ENCODE measurements around the gene MGAM2.
A peak's percentile ranks its signal among the peaks of the same experiment; 100 is the strongest.
"Not testable (repeated sequence)": the region's sequence is repeated elsewhere in the genome, so short reads cannot be mapped to it uniquely, and the experiment has no call there.

MGAM2 gene

DNA sequence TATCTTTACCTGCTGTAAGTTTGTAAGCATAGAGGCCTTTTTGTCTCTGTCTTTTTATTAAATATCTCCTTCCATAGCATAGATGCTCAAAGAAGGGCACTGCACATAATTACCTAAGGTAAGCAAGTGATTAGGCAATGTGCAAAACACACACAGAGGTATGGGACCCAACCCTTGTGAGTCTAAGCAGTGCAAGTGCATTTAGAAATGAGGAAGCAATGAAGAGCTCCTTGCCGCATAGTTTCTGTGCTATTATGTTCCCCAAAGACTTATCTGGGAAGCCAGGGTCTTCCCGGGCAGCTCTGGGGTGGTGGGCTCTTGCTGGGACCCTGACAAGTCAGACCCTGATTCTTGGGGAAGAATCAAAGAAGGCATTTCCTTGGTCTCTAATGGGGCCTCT lies 13.5 kb upstream of the MGAM2 start:
- intact Hi-C loops (cut with DNase I; ENCODE audit: low total_unique reads): no loop called here

DNA sequence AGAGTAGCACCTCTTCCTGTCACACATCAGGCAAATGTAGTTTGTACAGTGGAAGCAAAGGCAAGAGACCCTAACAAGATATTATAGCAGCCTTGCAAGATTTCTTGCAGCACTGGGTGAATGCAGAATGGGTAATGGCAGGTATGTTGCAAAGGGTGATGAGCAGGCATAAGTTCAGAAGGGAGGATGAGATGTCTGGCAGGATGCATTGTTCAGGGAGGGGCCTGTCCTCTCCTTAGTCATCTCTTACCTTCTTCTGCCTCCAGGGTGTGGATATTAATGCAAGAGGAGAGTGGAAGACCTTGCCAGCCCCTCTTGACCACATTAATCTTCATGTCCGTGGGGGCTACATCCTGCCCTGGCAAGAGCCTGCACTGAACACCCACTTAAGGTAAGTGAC lies 12.2 kb upstream of the MGAM2 start:
- H3K27me3 ChIP-seq; H3K4me1 ChIP-seq; H3K4me3 ChIP-seq; H3K9me3 ChIP-seq; H3K27ac ChIP-seq; intact Hi-C loops (cut with DNase I; ENCODE audit: low total_unique reads); H3K36me3 ChIP-seq; DNase-seq: not testable (repeated sequence)

More for the DNA sequence above, 13.5 kb upstream of the MGAM2 start:
- no peak for DNase-seq
- no peaks in the 10 kb centered on the region for H3K27me3 ChIP-seq
- H3K4me3 ChIP-seq: no peak overlapping the region
- H3K27ac ChIP-seq: no peak overlapping the region
- TF ChIP-seq, protein P1, sequence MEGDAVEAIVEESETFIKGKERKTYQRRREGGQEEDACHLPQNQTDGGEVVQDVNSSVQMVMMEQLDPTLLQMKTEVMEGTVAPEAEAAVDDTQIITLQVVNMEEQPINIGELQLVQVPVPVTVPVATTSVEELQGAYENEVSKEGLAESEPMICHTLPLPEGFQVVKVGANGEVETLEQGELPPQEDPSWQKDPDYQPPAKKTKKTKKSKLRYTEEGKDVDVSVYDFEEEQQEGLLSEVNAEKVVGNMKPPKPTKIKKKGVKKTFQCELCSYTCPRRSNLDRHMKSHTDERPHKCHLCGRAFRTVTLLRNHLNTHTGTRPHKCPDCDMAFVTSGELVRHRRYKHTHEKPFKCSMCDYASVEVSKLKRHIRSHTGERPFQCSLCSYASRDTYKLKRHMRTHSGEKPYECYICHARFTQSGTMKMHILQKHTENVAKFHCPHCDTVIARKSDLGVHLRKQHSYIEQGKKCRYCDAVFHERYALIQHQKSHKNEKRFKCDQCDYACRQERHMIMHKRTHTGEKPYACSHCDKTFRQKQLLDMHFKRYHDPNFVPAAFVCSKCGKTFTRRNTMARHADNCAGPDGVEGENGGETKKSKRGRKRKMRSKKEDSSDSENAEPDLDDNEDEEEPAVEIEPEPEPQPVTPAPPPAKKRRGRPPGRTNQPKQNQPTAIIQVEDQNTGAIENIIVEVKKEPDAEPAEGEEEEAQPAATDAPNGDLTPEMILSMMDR (IDR thresholded peaks at IDR 0.05): no peak
- H3K4me1 ChIP-seq: no peaks in the 10 kb centered on the region
- no peaks in the 10 kb centered on the region for H3K36me3 ChIP-seq
- H3K9me3 ChIP-seq: no peaks in the 10 kb centered on the region

DNA sequence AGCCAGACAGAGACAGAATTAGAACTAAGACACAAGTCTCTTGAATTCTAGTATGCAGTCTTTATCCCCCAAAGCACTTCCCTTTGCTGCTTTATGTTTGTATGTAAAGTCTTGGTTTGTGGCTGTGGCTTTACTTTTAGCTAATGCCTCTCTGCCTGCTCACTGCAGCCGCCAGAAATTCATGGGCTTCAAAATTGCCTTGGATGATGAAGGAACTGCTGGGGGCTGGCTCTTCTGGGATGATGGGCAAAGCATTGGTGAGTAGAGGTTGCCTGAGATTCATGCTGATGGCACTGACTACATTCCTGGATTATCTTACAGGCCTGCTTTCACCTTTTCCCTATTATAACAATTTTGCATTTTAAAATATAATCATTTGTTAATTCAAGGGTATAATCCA lies 10.9 kb upstream of the MGAM2 start:
- no peaks in the 10 kb centered on the region for H3K4me1 ChIP-seq
- intact Hi-C loops (cut with DNase I; ENCODE audit: low total_unique reads): no loop called here
- no peak overlapping the region for H3K4me3 ChIP-seq
- no peak for DNase-seq
- H3K27ac ChIP-seq: no peak overlapping the region
- H3K9me3 ChIP-seq: no peaks in the 10 kb centered on the region
- H3K27me3 ChIP-seq: no peaks in the 10 kb centered on the region
- no peaks in the 10 kb centered on the region for H3K36me3 ChIP-seq
- TF ChIP-seq, protein P1 (IDR thresholded peaks at IDR 0.05): no peak

DNA sequence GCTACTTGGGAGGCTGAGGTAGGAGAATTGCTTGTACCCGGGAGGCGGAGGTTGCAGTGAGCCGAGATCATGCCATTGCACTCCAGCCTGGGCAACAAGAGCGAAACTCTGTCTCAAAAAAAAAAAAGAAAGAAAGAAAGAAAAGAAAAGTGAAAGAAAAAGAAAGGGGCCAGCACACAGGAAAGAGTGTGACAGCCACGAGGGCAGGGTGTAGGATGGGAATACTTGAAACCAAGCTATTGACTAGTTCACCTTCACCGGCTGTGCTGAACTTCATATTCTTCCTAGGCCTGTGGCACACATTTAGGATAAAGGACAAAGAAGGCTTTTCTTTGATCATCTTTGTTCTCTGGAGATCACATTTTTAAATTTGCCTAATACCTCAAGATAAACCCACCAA lies 9.7 kb upstream of the MGAM2 start:
- H3K4me1 ChIP-seq; H3K27me3 ChIP-seq; DNase-seq; H3K4me3 ChIP-seq; H3K27ac ChIP-seq; H3K9me3 ChIP-seq; H3K36me3 ChIP-seq; intact Hi-C loops (cut with DNase I; ENCODE audit: low total_unique reads): not testable (repeated sequence)

DNA sequence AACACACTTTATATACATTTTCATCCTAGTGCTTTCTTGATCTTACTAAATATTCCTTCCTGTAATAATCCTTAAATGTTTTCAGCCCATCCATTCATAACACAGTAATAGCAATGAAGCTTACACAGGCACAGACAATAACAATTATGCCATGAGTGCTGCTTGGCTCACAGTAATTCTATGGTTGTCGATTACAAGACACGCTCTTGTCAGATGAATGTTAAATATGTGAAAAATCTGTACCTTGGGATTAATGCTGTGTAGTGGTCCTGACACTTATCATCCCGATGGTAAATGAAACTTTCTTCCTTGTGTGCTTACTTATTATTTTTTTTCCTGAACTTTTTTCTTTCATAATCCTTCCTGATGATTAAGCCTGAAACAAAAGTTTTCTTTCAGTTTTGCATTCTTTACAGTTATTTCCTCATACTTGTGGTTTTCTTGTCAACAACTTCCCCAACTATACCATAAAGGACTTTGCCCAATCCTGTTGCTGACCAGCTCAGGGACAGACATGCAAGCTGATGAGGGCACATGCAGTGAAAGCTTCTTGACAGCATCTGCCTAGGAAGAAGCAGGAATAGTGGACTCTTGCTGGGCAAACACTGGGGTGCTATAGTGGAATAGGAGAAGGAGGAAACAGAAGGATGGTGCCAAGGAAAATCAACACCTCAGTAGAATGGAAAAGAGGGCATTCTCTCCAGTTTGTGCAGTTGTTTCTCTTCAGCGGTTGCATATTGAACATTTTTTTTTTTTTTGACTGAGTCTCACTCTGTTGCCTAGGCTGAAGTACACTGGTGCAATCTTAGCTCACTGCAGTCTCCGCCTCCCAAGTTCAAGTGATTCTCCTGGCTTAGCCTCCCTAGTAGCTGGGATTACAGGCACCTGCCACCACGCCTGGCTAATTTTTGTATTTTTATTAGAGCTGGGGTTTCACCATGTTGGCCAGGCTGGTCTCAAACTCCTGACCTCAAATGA lies 6.7 kb upstream of the MGAM2 start:
- Histone ChIP-seq H3K36me3 (no peaks in the 10 kb centered on the region), H3K27ac (no peak overlapping the region), H3K4me1 (no peaks in the 10 kb centered on the region), H3K4me3 (no peak overlapping the region), H3K9me3 (no peaks in the 10 kb centered on the region), H3K27me3 (no peaks in the 10 kb centered on the region)
- intact Hi-C loops (cut with DNase I; ENCODE audit: low total_unique reads): no loop called here
- TF ChIP-seq, protein P1 (IDR thresholded peaks at IDR 0.05): no peak
- peak in 1 of 2 donors; percentile 25 for DNase-seq

DNA sequence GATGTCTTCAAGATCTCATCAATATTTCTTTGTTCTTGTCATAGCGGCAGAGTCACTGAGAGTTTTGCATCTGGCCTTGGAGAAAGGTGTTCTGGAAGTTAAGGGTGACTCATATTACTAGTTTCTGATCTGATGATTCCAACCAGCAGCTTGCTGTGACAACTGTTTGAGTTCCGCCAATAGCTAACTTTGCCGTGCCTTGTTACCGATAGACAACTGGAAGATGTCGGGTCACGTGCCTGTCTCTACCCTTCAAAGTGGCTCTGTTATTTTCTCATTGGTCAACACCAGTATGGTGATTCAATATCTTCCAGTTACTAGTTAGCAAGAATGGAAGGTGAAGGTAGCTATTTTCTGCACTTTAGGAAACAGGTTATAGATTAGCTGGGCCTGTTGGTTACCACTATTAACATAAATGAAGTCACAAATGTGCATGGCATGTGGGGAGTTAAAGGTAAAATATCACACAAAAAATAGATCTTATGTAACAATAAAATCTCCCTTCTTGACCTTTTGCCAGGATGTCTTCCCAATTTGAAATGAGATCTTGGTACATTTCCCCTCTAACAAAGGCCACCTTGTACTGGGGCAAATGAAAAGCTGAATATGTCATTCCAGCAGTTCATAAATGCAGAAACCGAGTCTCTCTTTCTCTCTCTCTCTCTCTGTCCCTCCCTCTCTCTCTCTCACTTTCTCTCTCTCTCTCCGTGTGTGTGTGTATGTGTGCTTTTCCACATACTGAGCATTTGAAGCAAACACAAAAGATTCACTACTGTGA lies 2.6 kb upstream of the MGAM2 start:
- no peaks in the 10 kb centered on the region for H3K27me3 ChIP-seq
- DNase-seq: no peak
- no peaks in the 10 kb centered on the region for H3K36me3 ChIP-seq
- intact Hi-C loops (cut with DNase I; ENCODE audit: low total_unique reads): no loop called here
- H3K9me3 ChIP-seq: no peaks in the 10 kb centered on the region
- no peaks in the 10 kb centered on the region for H3K4me1 ChIP-seq
- H3K27ac ChIP-seq: no peak overlapping the region
- TF ChIP-seq, protein P1 (IDR thresholded peaks at IDR 0.05): no peak
- no peak overlapping the region for H3K4me3 ChIP-seq
